ENCODE data around the gene TRAPPC11. TPM values are rescaled to one million over a fixed set of nuclear protein-coding genes. Genes with fewer than 3 reads are reported as not detected.
"Not testable (repeated sequence)": the region's sequence is repeated elsewhere in the genome, so short reads cannot be mapped to it uniquely, and the experiment has no call there.

The TRAPPC11 gene
- total and polyA plus RNA-seq, 2 of the 4 experiments (the other 2 are of a cell fraction): 25.3 to 56.8 TPM

GRCh38 chr4:183723561-183724228 lies 64.6 kb downstream of the TRAPPC11 start:
- H3K23ac ChIP-seq (ENCODE audit: low read depth, low read length): no peak overlapping the region
- ATAC-seq (ENCODE audit: low read depth) (no peak), DNase-seq (no peak)
- H4K91ac ChIP-seq (ENCODE audit: insufficient read depth, low read depth, low read length): no peak overlapping the region
- H3K79me1 ChIP-seq (ENCODE audit: low read depth in 1 of 2, low read length in 2 of 2): no peaks in the 10 kb centered on the region
- H2BK20ac ChIP-seq (ENCODE audit: low read depth, low read length): no peak overlapping the region
- no peak overlapping the region for H3K4me2 ChIP-seq (ENCODE audit: low read depth, low read length)
- no peak overlapping the region for H2BK15ac ChIP-seq (ENCODE audit: low read depth, low read length)
- ChIA-PET POLR2A (ENCODE audit: unreplicated experiment) (no interaction called here), CTCF (no interaction called here)
- dilution Hi-C loops (cut with HindIII; ENCODE audit: low sequenced_read_pairs, unreplicated experiment) (no loop called here), intact Hi-C loops (cut with micrococcal nuclease) (loop anchor here (5.0 kb wide), 1 partner anchor 444 kb away; no protein-coding TSS in a partner anchor), in situ Hi-C loops (cut with MboI; ENCODE audit: low sequenced_read_pairs) (no loop called here)
- H2AK5ac ChIP-seq (ENCODE audit: low read depth, low read length): no peak overlapping the region
- no peaks in the 10 kb centered on the region; the same call in 1 of the 2 replicates for H3K9me3 ChIP-seq (ENCODE audit: control insufficient read depth, insufficient read depth, low read length)
- H4K20me1 ChIP-seq (ENCODE audit: insufficient read depth, low read length): no peaks in the 10 kb centered on the region
- H2AFZ ChIP-seq (replicated peaks; ENCODE audit: low read length, poor library complexity): no peak overlapping the region
- H3K56ac ChIP-seq (ENCODE audit: extremely low read depth, insufficient read depth, low read length): no peak overlapping the region
- H3K27me3 ChIP-seq (ENCODE audit: control insufficient read depth, insufficient read depth, low read length): peaks cover 6% of the 10 kb centered on the region
- no CpG with 5 or more reads among the region's 12 CpGs for WGBS, 2 experiments (ENCODE audit: extremely low coverage in 2 of 2, insufficient read length in 1 of 2)
- no peak overlapping the region for H4K8ac ChIP-seq (ENCODE audit: low read depth in 2 of 2, low read length in 2 of 2)
- H2BK5ac ChIP-seq (ENCODE audit: low read depth, low read length, poor library complexity, severe bottlenecking): no peak overlapping the region
- no peaks in the 10 kb centered on the region for H3K9me1 ChIP-seq (ENCODE audit: insufficient read depth, low read length)
- H3K4ac ChIP-seq (ENCODE audit: low read depth, low read length): no peak overlapping the region
- H3K14ac ChIP-seq (replicated peaks; ENCODE audit: low read depth, low read length): no peak overlapping the region
- no peaks in the 10 kb centered on the region for H3K4me1 ChIP-seq (ENCODE audit: control insufficient read depth, insufficient read depth, low read length)
- no peak overlapping the region for H3K4me3 ChIP-seq (ENCODE audit: insufficient read depth, low read depth, low read length)
- no peak overlapping the region for H3K18ac ChIP-seq (ENCODE audit: low read depth, low read length)
- H2AK9ac ChIP-seq (replicated peaks; ENCODE audit: low read depth, low read length, poor library complexity): no peak overlapping the region
- no peak overlapping the region for H3K9ac ChIP-seq (ENCODE audit: low read depth, low read length)
- H4K5ac ChIP-seq (ENCODE audit: low read depth, low read length): no peak overlapping the region
- H3K27ac ChIP-seq (ENCODE audit: insufficient read depth, low read length): no peak overlapping the region
- no peak for TF ChIP-seq RAD21 (IDR thresholded peaks at IDR 0.05; ENCODE audit: low read length)
- TF ChIP-seq POLR2A (IDR thresholded peaks at IDR 0.05; ENCODE audit: low read depth, low read length): no peak
- TF ChIP-seq NFE2L2 (IDR thresholded peaks at IDR 0.05; ENCODE audit: low read depth, low read length): no peak
- no peak for TF ChIP-seq RCOR1 (IDR thresholded peaks at IDR 0.05; ENCODE audit: insufficient replicate concordance, low read length)
- TF ChIP-seq, protein P1, sequence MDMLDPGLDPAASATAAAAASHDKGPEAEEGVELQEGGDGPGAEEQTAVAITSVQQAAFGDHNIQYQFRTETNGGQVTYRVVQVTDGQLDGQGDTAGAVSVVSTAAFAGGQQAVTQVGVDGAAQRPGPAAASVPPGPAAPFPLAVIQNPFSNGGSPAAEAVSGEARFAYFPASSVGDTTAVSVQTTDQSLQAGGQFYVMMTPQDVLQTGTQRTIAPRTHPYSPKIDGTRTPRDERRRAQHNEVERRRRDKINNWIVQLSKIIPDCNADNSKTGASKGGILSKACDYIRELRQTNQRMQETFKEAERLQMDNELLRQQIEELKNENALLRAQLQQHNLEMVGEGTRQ (IDR thresholded peaks at IDR 0.05; ENCODE audit: low read depth, low read length): no peak
- TF ChIP-seq FOS (IDR thresholded peaks at IDR 0.05; ENCODE audit: low read depth, low read length): no peak
- TF ChIP-seq BHLHE40 (IDR thresholded peaks at IDR 0.05; ENCODE audit: low read depth, low read length): no peak
- no peak overlapping the region for H2BK120ac ChIP-seq (ENCODE audit: low read depth, low read length)
- BruUV-seq (replicated peaks): no TSS peak
- H3K36me3 ChIP-seq (ENCODE audit: control insufficient read depth, insufficient read depth, low read length): no peaks in the 10 kb centered on the region

DNA sequence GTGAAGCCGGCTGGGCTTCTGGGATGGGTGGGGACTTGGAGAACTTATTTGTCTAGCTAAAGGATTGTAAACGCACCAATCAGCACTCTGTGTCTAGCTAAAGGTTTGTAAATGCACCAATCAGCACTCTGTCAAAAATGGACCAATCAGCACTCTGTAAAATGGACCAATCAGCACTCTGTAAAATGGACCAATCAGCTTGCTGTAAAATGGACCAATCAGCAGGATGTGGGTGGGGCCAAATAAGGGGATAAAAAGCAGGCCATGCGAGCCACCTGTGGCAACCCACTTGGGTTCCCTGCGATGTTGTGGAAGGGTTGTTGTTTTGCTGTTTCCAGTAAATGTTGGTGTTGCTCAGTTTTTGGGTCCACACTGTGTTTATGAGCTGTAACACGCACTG lies 66.5 kb downstream of the TRAPPC11 start:
- H3K4me1 ChIP-seq (ENCODE audit: control insufficient read depth, insufficient read depth, low read length); H2AK9ac ChIP-seq (replicated peaks; ENCODE audit: low read depth, low read length, poor library complexity); H2BK5ac ChIP-seq (ENCODE audit: low read depth, low read length, poor library complexity, severe bottlenecking); H4K8ac ChIP-seq (ENCODE audit: low read depth in 2 of 2, low read length in 2 of 2); H3K18ac ChIP-seq (ENCODE audit: low read depth, low read length); BruUV-seq (replicated peaks); H4K91ac ChIP-seq (ENCODE audit: insufficient read depth, low read depth, low read length); H3K27ac ChIP-seq (ENCODE audit: insufficient read depth, low read length); H3K56ac ChIP-seq (ENCODE audit: extremely low read depth, insufficient read depth, low read length); ATAC-seq (ENCODE audit: low read depth); in situ Hi-C loops (cut with MboI; ENCODE audit: low sequenced_read_pairs); H2BK15ac ChIP-seq (ENCODE audit: low read depth, low read length); H4K20me1 ChIP-seq (ENCODE audit: insufficient read depth, low read length); H2BK120ac ChIP-seq (ENCODE audit: low read depth, low read length); H2AK5ac ChIP-seq (ENCODE audit: low read depth, low read length); intact Hi-C loops (cut with micrococcal nuclease); H3K9me1 ChIP-seq (ENCODE audit: insufficient read depth, low read length); H3K4me2 ChIP-seq (ENCODE audit: low read depth, low read length); H3K14ac ChIP-seq (replicated peaks; ENCODE audit: low read depth, low read length); H4K5ac ChIP-seq (ENCODE audit: low read depth, low read length); H3K23ac ChIP-seq (ENCODE audit: low read depth, low read length); H3K4me3 ChIP-seq (ENCODE audit: insufficient read depth, low read depth, low read length); H2AFZ ChIP-seq (replicated peaks; ENCODE audit: low read length, poor library complexity); DNase-seq; dilution Hi-C loops (cut with HindIII; ENCODE audit: low sequenced_read_pairs, unreplicated experiment); H2BK20ac ChIP-seq (ENCODE audit: low read depth, low read length); POLR2A ChIA-PET (ENCODE audit: unreplicated experiment); H3K9me3 ChIP-seq (ENCODE audit: control insufficient read depth, insufficient read depth, low read length); H3K4ac ChIP-seq (ENCODE audit: low read depth, low read length); H3K9ac ChIP-seq (ENCODE audit: low read depth, low read length); H3K36me3 ChIP-seq (ENCODE audit: control insufficient read depth, insufficient read depth, low read length); H3K79me1 ChIP-seq (ENCODE audit: low read depth in 1 of 2, low read length in 2 of 2): not testable (repeated sequence)
- 83% methylated on average over 1 of the region's 5 CpGs; no CpG with 5 or more reads in 1 of the 2 experiments for WGBS, 2 experiments (ENCODE audit: extremely low coverage in 2 of 2, insufficient read length in 1 of 2)
- CTCF ChIA-PET: interaction anchor here (0.9 kb wide), 1 partner anchor 17 kb away, joined by 3 read pairs; no protein-coding TSS in a partner anchor
- peaks cover 13% of the 10 kb centered on the region for H3K27me3 ChIP-seq (ENCODE audit: control insufficient read depth, insufficient read depth, low read length)
